Body of pancreas (tissue), 4 donors: ENCODE data around the gene FOS. TPM values are rescaled to one million over a fixed set of nuclear protein-coding genes. Genes with fewer than 3 reads are reported as not detected.

ENCODE experiments used
- ATAC-seq: fragments of 150-250 bp; one replicate; pipeline ENCODE4 v1.9.1; 2016
- DNase-seq, 4 donors: peaks; one replicate each; pipeline ENCODE4 v3.0.0-alpha.2; 2019
- H3K27ac ChIP-seq, 4 donors: fragments of 200-600 bp; sonication (generic); 1 replicate in 3 of 4; 2 replicates in 1 of 4; pipeline versions ENCODE4 v1.5.1 to v1.6.1; 2016 to 2019; ENCODE audit warnings: mild to moderate bottlenecking in 1 of 4, mixed read lengths in 1 of 4, moderate library complexity in 1 of 4
- H3K27me3 ChIP-seq, 2 donors: fragments of 200-600 bp; sonication (generic); one replicate each; pipeline ENCODE4 v1.6.0; 2016; ENCODE audit warnings: mild to moderate bottlenecking in 1 of 2
- H3K36me3 ChIP-seq, 2 donors: fragments of 200-600 bp; sonication (generic); replicated peaks in 1 of 2; 2 replicates each; pipeline ENCODE4 v1.5.1; 2016; ENCODE audit warnings: low read depth in 2 of 2; ENCODE audit not compliant: insufficient read depth in 1 of 2
- H3K4me1 ChIP-seq: fragments of 200-600 bp; sonication (generic); one replicate; pipeline ENCODE4 v1.6.0; 2016
- H3K4me3 ChIP-seq, 2 donors: fragments of 200-600 bp; sonication (generic); 1 replicate in 1 of 2; 2 replicates in 1 of 2; pipeline ENCODE4 v1.5.1; 2016 to 2019
- H3K9me3 ChIP-seq, 3 donors: fragments of 200-600 bp; sonication (generic); 1 replicate in 2 of 3; 2 replicates in 1 of 3; pipeline ENCODE4 v1.5.1; 2016
- CTCF ChIP-seq, 7 experiments: fragments of 450-650 bp in 4 of 7; fragments of 200-600 bp in 3 of 7; sonication (generic) in 3 of 7; IDR thresholded peaks; one replicate each; pipeline ENCODE4 v1.5.1; 2016 to 2019; ENCODE audit warnings: antibody characterized with exemption in 7 of 7
- POLR2A ChIP-seq, 3 donors: fragments of 450-650 bp; IDR thresholded peaks; one replicate each; pipeline ENCODE4 v1.6.1; 2016; ENCODE audit warnings: antibody characterized with exemption in 3 of 3, mild to moderate bottlenecking in 2 of 3
- WGBS, 2 donors: methylation state at CpG; one replicate each; pipeline ENCODE4 v1.1.5; 2017; 5-methylcytosine and 5-hydroxymethylcytosine counted together
- intact Hi-C: fragments of 100-400 bp; cut with DNase I; formaldehyde crosslinking; loops from one replicate; pipeline ENCODE4 v1.15.1; 2023
- total RNA-seq, 2 donors: library from RNA; depleted of rRNA; stranded (reverse); fragments of >200 nt; gene quantifications; one replicate each; pipeline ENCODE4 v1.1.0, GENCODE V29; 2016

FOS gene
- total RNA-seq, 2 donors from 2014 or later = 412 to 1,093 TPM

- Histone ChIP-seq H3K27ac (peak overlapping the region; percentile 9 to 75 (median 26)), H3K36me3 (no peaks in the 10 kb centered on the region), H3K4me3 (no peak overlapping the region), H3K27me3 (no peaks in the 10 kb centered on the region), H3K9me3 (no peaks in the 10 kb centered on the region), H3K4me1 (peaks cover 4% of the 10 kb centered on the region)
- DNase-seq (no peak), ATAC-seq (no peak)
- 60 to 64% methylated on average over 8 to 9 of the region's 9 CpGs for WGBS, 2 donors
- TF ChIP-seq POLR2A (IDR thresholded peaks at IDR 0.05) (no peak), CTCF (IDR thresholded peaks at IDR 0.05) (no peak)
- intact Hi-C loops = no loop called here
These were observed 41.7 kb upstream of the FOS start for GRCh38 chr14:75236901-75237419.

GRCh38 chr14:75238756-75239455 is 39.7 kb upstream of the FOS start:
- Histone ChIP-seq H3K27me3 (no peaks in the 10 kb centered on the region), H3K4me1 (peaks cover 4% of the 10 kb centered on the region), H3K4me3 (no peak overlapping the region), H3K9me3 (no peaks in the 10 kb centered on the region), H3K27ac (no peak overlapping the region), H3K36me3 (no peaks in the 10 kb centered on the region)
- DNase-seq (peak in 3 of 4 donors; percentile 26 to 59 (median 54)), ATAC-seq (no peak)
- 58 to 65% methylated on average over 11 of the region's 11 CpGs for WGBS, 2 donors
- no peak for TF ChIP-seq POLR2A (IDR thresholded peaks at IDR 0.05)
- TF ChIP-seq CTCF (IDR thresholded peaks at IDR 0.05) = peak in 2 of 7 experiments; percentile 8 to 28
- intact Hi-C loops = no loop called here

- no peak overlapping the region for H3K27ac ChIP-seq
- DNase-seq = no peak
- no peak for ATAC-seq
- peaks cover 4% of the 10 kb centered on the region for H3K4me1 ChIP-seq
- 96 to 98% methylated on average over 5 to 6 of the region's 6 CpGs for WGBS, 2 donors
- no peak overlapping the region for H3K4me3 ChIP-seq
- no peaks in the 10 kb centered on the region for H3K27me3 ChIP-seq
- H3K36me3 ChIP-seq = no peaks in the 10 kb centered on the region
- intact Hi-C loops = no loop called here
- H3K9me3 ChIP-seq = no peaks in the 10 kb centered on the region
- TF ChIP-seq CTCF (IDR thresholded peaks at IDR 0.05) (no peak), POLR2A (IDR thresholded peaks at IDR 0.05) (no peak)
These were observed 37.8 kb upstream of the FOS start for GRCh38 chr14:75240781-75241180.

- Histone ChIP-seq H3K4me1 (peaks cover 4% of the 10 kb centered on the region), H3K36me3 (no peaks in the 10 kb centered on the region), H3K27me3 (no peaks in the 10 kb centered on the region), H3K27ac (no peak overlapping the region), H3K4me3 (no peak overlapping the region), H3K9me3 (no peaks in the 10 kb centered on the region)
- WGBS, 2 donors = 79 to 81% methylated on average over 12 of the region's 12 CpGs
- no peak for DNase-seq
- ATAC-seq = peak; percentile 21
- intact Hi-C loops = no loop called here
- TF ChIP-seq CTCF (IDR thresholded peaks at IDR 0.05) (no peak), POLR2A (IDR thresholded peaks at IDR 0.05) (no peak)
These were observed 35.9 kb upstream of the FOS start for GRCh38 chr14:75242546-75243273.
